ENCODE data around the gene OGFR.

The OGFR gene

GRCh38 chr20:62769346-62770071, 35.1 kb upstream of the OGFR start:
- no peak for DNase-seq (ENCODE audit: low read depth)
- TF ChIP-seq, protein P1, sequence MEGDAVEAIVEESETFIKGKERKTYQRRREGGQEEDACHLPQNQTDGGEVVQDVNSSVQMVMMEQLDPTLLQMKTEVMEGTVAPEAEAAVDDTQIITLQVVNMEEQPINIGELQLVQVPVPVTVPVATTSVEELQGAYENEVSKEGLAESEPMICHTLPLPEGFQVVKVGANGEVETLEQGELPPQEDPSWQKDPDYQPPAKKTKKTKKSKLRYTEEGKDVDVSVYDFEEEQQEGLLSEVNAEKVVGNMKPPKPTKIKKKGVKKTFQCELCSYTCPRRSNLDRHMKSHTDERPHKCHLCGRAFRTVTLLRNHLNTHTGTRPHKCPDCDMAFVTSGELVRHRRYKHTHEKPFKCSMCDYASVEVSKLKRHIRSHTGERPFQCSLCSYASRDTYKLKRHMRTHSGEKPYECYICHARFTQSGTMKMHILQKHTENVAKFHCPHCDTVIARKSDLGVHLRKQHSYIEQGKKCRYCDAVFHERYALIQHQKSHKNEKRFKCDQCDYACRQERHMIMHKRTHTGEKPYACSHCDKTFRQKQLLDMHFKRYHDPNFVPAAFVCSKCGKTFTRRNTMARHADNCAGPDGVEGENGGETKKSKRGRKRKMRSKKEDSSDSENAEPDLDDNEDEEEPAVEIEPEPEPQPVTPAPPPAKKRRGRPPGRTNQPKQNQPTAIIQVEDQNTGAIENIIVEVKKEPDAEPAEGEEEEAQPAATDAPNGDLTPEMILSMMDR (IDR thresholded peaks at IDR 0.05; ENCODE audit: control insufficient read depth, extremely low read depth, insufficient read depth): no peak
- H3K4me3 ChIP-seq (ENCODE audit: low read depth, low read length): no peak overlapping the region

- H3K4me3 ChIP-seq (ENCODE audit: low read depth, low read length): no peak overlapping the region
- DNase-seq (ENCODE audit: low read depth): no peak
- TF ChIP-seq, protein P1 (IDR thresholded peaks at IDR 0.05; ENCODE audit: control insufficient read depth, extremely low read depth, insufficient read depth): no peak
Observed at GRCh38 chr20:62770111-62770910, 34.3 kb upstream of the OGFR start.

GRCh38 chr20:62770916-62771315, 33.7 kb upstream of the OGFR start:
- DNase-seq (ENCODE audit: low read depth): no peak
- no peak overlapping the region for H3K4me3 ChIP-seq (ENCODE audit: low read depth, low read length)
- TF ChIP-seq, protein P1 (IDR thresholded peaks at IDR 0.05; ENCODE audit: control insufficient read depth, extremely low read depth, insufficient read depth): no peak

GRCh38 chr20:62771396-62772102, 33.1 kb upstream of the OGFR start:
- no peak for DNase-seq (ENCODE audit: low read depth)
- TF ChIP-seq, protein P1 (IDR thresholded peaks at IDR 0.05; ENCODE audit: control insufficient read depth, extremely low read depth, insufficient read depth): no peak
- no peak overlapping the region for H3K4me3 ChIP-seq (ENCODE audit: low read depth, low read length)

- DNase-seq (ENCODE audit: low read depth): no peak
- no peak overlapping the region for H3K4me3 ChIP-seq (ENCODE audit: low read depth, low read length)
- TF ChIP-seq, protein P1 (IDR thresholded peaks at IDR 0.05; ENCODE audit: control insufficient read depth, extremely low read depth, insufficient read depth): no peak
Observed at GRCh38 chr20:62772103-62772611, 32.5 kb upstream of the OGFR start.

- DNase-seq (ENCODE audit: low read depth): no peak
- H3K4me3 ChIP-seq (ENCODE audit: low read depth, low read length): no peak overlapping the region
- TF ChIP-seq, protein P1 (IDR thresholded peaks at IDR 0.05; ENCODE audit: control insufficient read depth, extremely low read depth, insufficient read depth): no peak
Observed at GRCh38 chr20:62772619-62772989, 32.0 kb upstream of the OGFR start.

Measured in LNCaP clone FGC (cell line).